ENCODE measurements around the gene OR13C5.
"Not testable (repeated sequence)": the region's sequence is repeated elsewhere in the genome, so short reads cannot be mapped to it uniquely, and the experiment has no call there.

The OR13C5 gene

DNA sequence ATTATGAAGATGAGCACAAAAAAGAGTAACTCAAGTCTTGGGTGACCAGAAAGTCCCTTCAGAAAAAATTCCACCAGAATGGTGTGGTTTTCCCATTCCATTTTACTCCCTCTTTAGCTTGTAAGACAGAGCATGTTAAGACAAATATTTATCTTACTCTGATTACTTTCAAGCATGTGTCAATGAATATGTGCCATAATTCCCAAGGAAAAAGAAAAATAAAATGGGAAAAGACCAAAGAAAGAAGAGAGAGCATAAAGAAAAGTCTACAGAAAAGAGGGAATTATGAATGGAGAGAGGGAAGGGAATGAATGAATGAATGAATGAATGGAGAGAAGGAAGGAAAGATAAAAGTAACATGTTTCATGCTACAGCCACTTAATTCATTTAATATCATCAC, at the start of gene OR13C5:
TSS of gene OR13C5 (minus strand) at position 101 of the 400 bp plus-strand sequence. CDS start at position 101, 0 bp downstream.
- not testable (repeated sequence) for DNase-seq

GRCh38 chr9:104635456-104635855, 36.2 kb upstream of the OR13C5 start:
- DNase-seq = no peak

DNA sequence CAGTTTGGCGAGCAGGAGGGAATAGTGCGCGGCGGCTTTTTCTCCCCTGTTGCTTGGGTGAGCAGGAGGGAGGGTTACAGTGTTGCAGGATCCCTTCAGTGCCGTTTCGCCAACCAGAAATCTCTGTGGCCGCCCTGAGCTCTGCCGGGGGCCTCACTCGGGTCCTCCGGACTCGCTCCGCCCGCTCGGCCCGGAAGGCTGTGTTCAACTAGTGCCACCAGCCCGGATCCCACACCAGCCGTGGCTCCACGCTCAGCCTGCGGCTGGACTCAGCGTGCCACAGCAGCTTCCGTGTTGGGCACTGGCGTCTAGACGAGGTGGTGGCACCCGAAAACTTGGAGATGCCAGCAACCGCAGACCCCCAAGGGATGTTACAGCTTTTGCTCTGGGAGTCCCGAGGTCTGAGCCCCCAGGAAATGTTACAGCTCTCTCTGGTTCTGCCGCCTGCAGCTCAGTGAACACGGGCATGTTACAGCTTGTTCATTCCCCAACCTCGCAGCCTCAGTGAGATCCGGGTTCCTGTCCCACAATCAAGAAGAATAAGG, 34.8 kb upstream of the OR13C5 start:
- DNase-seq = no peak

DNA sequence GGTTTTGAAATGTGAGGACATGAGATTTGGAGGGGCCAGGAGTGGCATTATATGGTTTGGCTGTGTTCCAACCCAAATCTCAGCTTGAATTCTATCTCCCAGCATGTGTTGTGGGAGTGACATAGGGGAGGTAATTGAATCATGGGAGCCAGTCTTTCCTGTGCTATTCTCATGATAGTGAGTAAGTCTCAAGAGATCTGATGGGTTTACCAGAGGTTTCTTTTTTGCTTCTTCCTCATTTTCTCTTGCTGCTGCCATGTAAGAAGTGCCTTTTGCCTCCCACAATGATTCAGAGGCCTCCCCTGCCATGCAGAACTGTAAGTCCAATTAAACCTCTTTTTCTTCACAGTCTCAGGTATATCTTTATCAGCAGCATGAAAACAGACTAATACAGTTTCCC, 26.8 kb upstream of the OR13C5 start:
- DNase-seq = not testable (repeated sequence)

DNA sequence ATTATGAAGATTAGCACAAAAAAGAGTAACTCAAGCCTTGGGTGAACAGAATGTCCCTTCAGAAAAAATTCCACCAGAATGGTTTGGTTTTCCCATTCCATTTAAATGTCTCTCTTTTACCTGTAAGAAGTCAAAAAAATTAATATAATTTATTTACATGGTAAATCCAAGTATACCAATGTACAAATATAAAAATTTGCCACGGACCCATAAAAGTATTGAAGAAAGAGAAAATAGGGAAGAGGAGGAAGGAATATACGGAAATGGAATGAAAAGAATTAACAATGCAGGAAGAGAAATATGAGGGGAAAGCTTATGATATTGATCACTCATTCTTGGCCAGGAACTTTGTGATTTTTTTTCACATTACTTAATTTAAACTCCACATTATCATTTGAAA, 18.9 kb upstream of the OR13C5 start, which contains the start of gene OR13C9:
TSS of gene OR13C9 (minus strand) at position 101 of the 400 bp plus-strand sequence. CDS start at position 101, 0 bp downstream.
- no peak for DNase-seq

DNA sequence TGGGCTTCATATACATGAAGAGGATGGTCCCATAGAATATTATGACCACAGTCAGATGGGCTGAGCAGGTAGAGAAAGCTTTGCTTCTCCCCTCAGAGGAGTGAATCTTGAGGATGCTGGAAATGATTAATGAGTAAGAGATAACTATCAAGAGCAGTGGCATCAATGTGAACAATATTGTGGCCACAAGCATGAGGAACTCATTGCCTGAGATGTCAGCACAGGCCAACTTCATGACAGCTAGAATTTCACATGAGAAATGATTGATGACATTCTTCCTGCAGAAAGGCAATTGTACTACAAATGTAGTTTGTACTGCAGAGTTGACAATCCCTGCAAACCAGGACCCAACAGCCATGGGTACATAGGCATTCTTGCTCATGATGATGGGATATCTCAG, 18.2 kb upstream of the OR13C5 start:
- DNase-seq = no peak

DNA sequence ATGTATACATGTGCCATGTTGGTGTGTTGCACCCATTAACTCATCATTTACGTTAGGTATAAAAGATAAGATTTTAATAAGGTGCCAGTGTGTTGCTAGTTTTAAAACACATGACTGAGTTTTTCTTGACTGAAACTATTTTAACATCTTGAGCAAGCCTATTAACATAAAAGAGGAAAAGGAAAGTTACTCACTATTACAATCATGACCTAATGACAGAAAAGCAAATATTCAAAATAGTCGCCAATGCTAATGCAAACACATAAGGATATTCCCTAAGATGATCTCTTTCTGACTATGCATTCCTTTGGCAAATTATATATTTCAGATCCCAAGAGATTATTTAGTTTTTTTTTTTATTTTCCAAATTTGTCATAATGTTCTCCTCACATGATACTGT, 12.0 kb upstream of the OR13C5 start:
- DNase-seq = no peak

GRCh38 chr9:104608336-104608735, 9.1 kb upstream of the OR13C5 start:
- no peak for DNase-seq

- no peak for DNase-seq
These were observed 6.9 kb upstream of the OR13C5 start for GRCh38 chr9:104606152-104606551.

DNA sequence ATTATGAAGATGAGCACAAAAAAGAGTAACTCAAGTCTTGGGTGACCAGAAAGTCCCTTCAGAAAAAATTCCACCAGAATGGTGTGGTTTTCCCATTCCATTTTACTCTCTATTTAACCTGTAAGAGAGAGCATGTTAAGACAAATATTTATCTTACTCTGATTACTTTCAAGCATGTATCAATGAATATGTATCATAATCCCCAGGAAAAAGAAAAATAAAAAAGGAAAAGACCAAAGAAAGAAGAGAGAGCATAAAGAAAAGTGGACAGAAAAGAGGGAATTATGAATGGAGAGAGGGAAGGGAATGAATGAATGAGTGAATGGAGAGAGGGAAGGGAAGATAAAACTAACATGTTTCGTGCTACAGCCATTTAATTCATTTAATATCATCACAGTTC, 6.3 kb upstream of the OR13C5 start, which contains the start of gene OR13C2:
TSS of gene OR13C2 (minus strand) at position 101 of the 400 bp plus-strand sequence. CDS start at position 101, 0 bp downstream.
- not testable (repeated sequence) for DNase-seq

- no peak for DNase-seq
These were observed 5.6 kb upstream of the OR13C5 start for GRCh38 chr9:104604801-104605200.

- not testable (repeated sequence) for DNase-seq
These were observed 464 bp downstream of the OR13C5 start for GRCh38 chr9:104598749-104599148.

DNA sequence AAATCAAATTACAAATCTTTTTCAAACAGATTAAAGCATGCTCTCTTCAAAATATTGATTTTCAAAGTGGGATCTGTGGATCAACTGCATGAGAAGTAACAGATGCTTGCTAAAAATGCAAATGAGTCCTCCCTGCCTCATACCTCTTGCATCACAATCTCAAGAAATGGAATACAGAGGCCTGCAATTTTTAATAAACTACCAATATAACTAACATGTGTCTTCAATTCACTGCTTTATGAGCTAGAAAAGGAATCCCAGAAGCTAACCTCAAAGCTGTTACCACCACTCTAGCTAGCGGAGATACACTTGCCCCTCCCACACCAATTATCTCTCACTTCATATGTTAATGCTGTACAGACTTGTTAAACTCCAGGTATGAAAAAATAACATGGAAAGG, 9.6 kb downstream of the OR13C5 start:
- DNase-seq = no peak

DNA sequence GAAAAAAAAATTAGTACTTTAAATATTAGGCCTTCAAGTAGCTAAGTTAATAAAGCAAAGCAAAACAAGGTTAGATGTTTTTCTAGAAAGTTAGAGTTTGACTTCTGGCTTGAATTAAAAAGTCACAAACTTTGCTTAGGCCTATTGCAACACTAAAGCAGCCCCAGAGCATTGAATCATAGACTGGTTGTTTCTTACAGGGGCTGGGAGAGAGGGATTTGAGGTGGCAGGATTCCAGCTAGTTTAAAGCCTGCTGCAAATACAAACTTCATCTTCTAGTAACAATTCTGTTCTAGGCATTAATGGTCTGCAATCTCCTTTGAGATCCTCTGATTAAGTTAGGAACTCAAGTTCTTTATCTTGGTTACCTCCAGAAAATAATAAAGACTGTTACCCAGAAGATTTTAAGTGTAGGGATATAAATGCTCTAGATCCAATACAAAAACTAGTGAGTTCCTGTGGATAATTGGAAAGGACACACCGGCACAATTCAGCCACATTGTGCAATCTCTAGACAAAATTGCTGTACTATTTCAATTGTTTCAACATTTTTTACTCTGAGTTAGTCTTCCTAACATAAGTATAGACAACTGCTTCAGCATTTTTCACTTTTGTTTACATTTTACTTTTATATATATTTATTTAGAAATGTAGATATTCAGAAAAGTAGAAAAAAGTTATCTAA, 12.6 kb downstream of the OR13C5 start:
- no peak for DNase-seq

DNA sequence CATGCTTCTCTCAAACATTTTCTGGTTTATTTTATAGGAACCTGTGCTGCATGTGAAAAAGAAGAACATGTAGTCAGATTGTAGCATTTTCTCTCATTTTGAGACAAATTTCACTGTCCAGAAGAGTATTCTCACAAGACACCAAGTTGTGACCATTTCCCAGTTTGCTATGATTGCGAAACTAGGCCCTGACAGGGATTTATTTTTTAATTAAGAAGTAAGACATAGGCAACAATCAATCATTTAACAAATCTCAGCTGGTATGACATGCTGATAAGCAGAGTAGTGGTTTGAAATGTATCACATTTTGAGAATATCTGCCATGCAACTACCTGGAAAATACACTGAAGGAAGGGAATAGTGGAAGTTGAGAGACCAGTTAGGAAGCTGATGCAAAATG, 18.7 kb downstream of the OR13C5 start:
- DNase-seq = no peak

GRCh38 chr9:104577263-104577662, 21.9 kb downstream of the OR13C5 start:
- DNase-seq = no peak

GRCh38 chr9:104575456-104575855, 23.8 kb downstream of the OR13C5 start:
- no peak for DNase-seq

- DNase-seq = no peak
These were observed 26.6 kb downstream of the OR13C5 start for GRCh38 chr9:104572612-104573011.

DNA sequence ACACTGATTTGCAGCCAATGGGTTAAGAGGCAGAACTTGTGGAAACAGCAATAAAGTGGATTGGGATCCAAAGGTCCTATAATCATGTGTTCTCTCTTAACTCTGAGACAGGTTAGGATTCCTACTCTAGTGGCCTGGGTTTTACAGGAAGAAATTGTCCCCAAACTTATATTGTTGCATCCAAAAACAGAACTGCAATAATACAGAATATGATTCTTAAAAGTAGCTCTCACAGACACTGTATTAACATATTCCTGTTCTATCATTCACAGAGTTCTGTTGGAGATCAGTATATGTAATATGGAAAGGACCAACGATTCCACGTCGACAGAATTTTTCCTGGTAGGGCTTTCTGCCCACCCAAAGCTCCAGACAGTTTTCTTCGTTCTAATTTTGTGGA, 30.3 kb downstream of the OR13C5 start, which contains the start of gene OR13C8:
TSS of gene OR13C8 (plus strand) at position 301 of the 400 bp plus-strand sequence. CDS start at position 301, 0 bp downstream.
- no peak for DNase-seq

GRCh38 chr9:104564358-104564757, 34.9 kb downstream of the OR13C5 start:
- DNase-seq = no peak

DNA sequence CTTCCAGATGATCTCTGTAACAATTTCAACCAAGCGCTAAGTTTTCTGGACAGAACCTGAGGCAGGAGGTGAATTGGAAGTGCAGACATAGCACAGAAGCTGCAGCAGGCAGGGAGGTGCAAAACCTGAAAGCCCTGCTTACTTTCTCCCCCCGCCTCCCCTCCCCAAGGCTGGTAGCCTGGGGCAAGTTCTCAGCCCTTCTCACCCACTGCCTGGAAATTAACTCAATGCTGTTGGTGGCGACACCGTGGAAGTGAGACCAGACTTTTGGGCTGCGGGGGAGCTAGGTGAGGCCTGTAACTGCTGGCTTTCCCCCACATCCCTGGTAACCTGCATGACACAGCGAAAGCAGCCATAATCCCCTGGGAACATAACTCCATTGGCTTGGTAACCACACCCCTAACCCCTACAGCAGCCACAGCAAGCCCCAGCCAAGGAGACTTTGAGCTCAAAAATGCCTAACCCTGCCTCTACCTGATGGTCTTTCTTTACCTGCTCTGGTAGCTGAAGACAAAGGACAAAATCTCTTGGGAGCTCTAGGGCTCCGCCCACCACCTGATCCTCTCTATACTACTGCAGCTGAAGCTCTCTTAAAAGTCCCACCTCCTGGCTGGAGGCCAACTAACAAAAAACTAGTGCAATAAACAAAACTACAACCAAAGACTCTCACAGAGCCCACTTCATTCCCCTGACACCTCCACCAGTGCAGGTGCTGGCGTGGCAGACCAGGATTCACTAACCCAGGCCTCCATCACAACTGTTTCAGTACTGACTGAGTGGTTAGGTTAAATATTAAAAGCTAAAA, 42.2 kb downstream of the OR13C5 start:
- DNase-seq = no peak

- no peak for DNase-seq
These were observed 43.7 kb downstream of the OR13C5 start for GRCh38 chr9:104555521-104555920.

- no peak for DNase-seq
These were observed 46.0 kb downstream of the OR13C5 start for GRCh38 chr9:104553261-104553660.

Measured in stimulated activated CD8-positive, alpha-beta memory T cell treated with anti-CD3 and anti-CD28 coated beads, Interleukin-4, amount 100 ng/mL, for 48 hours (primary cell).